Common myeloid progenitor, CD34-positive (primary cell): ENCODE results near the gene CADM2.

Experiments
- CTCF ChIA-PET: fragments of 350-600 bp; sonication (Branson Sonifier 250); formaldehyde crosslinking; loops from one replicate; lab custom pipeline; 2021; ENCODE audit warnings: antibody characterized with exemption; lab: Charles Lee
- POLR2A ChIA-PET: fragments of 350-600 bp; sonication (Branson Sonifier 250); formaldehyde crosslinking; loops from one replicate; lab custom pipeline; 2021; ENCODE audit warnings: antibody characterized with exemption; lab: Charles Lee
- DNase-seq, 3 donors: peaks; one replicate each; pipeline versions ENCODE4 v3.0.0 to v3.0.0-alpha.2; 2013
- H3K27ac ChIP-seq, 2 experiments: 1 replicate in 1 of 2; 2 replicates in 1 of 2; pipeline ENCODE4 v1.7.0; 2013; ENCODE audit warnings: inconsistent platforms in 2 of 2, low read length in 2 of 2, mild to moderate bottlenecking in 2 of 2, low read depth in 1 of 2, moderate library complexity in 1 of 2; ENCODE audit not compliant: severe bottlenecking in 2 of 2, insufficient read depth in 1 of 2, poor library complexity in 1 of 2
- H3K27me3 ChIP-seq, 5 experiments: replicated peaks in 2 of 5; 1 replicate in 3 of 5; 2 replicates in 2 of 5; pipeline versions ENCODE4 v1.6.1 to v1.7.0; 2013; ENCODE audit warnings: low read length in 4 of 5, mild to moderate bottlenecking in 2 of 5, moderate library complexity in 2 of 5, inconsistent platforms in 1 of 5; ENCODE audit not compliant: insufficient read depth in 5 of 5, control insufficient read depth in 4 of 5
- H3K36me3 ChIP-seq, 4 experiments: 1 replicate in 2 of 4; 2 replicates in 2 of 4; pipeline versions ENCODE4 v1.6.1 to v1.7.0; 2013; ENCODE audit warnings: low read length in 3 of 4, control low read depth in 1 of 4, mild to moderate bottlenecking in 1 of 4; ENCODE audit not compliant: control insufficient read depth in 4 of 4, insufficient read depth in 4 of 4
- H3K4me1 ChIP-seq, 4 experiments: 1 replicate in 3 of 4; 2 replicates in 1 of 4; pipeline versions ENCODE4 v1.6.1 to v1.7.1; 2013; ENCODE audit warnings: low read length in 3 of 4, mild to moderate bottlenecking in 3 of 4, control low read depth in 1 of 4, inconsistent platforms in 1 of 4, moderate library complexity in 1 of 4; ENCODE audit not compliant: control insufficient read depth in 4 of 4, insufficient read depth in 4 of 4; ENCODE audit errors: control extremely low read depth in 1 of 4
- H3K4me3 ChIP-seq, 7 experiments: 1 replicate in 4 of 7; 2 replicates in 3 of 7; pipeline versions ENCODE4 v1.5.1 to v1.7.0; 2013; ENCODE audit warnings: mild to moderate bottlenecking in 7 of 7, low read length in 6 of 7, moderate library complexity in 6 of 7, inconsistent platforms in 2 of 7, low read depth in 2 of 7, control low read depth in 1 of 7; ENCODE audit not compliant: insufficient read depth in 4 of 7, control insufficient read depth in 1 of 7; ENCODE audit errors: extremely low read depth in 1 of 7
- H3K9me3 ChIP-seq, 5 experiments: 1 replicate in 4 of 5; 2 replicates in 1 of 5; pipeline versions ENCODE4 v1.6.1 to v1.7.1; 2013; ENCODE audit warnings: low read length in 4 of 5, mild to moderate bottlenecking in 2 of 5, inconsistent platforms in 1 of 5, low read depth in 1 of 5, moderate library complexity in 1 of 5; ENCODE audit not compliant: control insufficient read depth in 4 of 5, insufficient read depth in 2 of 5; ENCODE audit errors: control extremely low read depth in 1 of 5
- WGBS: methylation state at CpG from one replicate; pipeline ENCODE4 v1.1.5; 2013; ENCODE audit not compliant: insufficient coverage; 5-methylcytosine and 5-hydroxymethylcytosine counted together

Gene CADM2

DNA sequence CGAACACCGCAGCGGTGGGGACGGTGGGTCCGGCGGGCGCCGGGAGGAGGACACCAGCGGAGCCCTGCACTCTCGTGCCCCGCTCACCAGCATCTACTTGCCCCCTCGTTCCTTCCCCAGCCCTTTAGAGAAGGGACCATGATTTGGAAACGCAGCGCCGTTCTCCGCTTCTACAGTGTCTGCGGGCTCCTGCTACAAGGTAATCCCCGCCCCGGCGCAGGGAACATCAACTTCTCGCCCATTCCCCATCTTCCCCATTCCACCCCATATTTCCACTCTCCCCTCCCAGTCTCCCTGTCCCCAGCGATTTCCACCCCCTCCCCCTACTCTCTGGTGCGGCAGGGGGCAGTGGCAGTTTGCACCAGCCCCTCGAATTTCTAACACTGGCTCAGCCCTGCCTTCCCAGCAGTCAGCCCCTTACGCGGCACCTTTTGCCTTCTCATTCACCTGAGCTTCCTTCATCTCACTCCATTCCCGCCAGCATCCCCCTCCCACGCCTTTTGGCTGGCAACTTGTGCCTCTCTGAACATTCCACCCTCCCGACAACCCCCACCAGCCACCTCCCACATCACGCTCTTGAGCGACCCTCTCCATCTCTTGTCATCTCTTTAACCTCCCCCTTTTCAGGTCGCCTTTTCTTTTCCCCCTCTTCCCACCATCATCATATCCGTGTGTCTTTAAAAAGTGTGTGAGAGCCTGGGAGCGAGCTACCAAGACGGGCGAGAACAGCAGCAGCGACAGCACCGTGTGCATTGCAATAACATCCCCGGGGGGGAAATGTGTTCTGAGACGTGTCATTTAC lies 882 bp downstream of the CADM2 start:
- 3% methylated on average over 28 of the region's 40 CpGs for WGBS
- Histone ChIP-seq H3K27me3 (peaks cover 23 to 66% (median 32%) of the 10 kb centered on the region in 5 experiments), H3K36me3 (no peaks in the 10 kb centered on the region), H3K4me3 (peak overlapping the region; percentile 31 to 78 (median 61)), H3K4me1 (peaks cover 0 to 20% (median 12%) of the 10 kb centered on the region in 4 experiments), H3K27ac (no peak overlapping the region), H3K9me3 (no peaks in the 10 kb centered on the region)
- POLR2A ChIA-PET, result no interaction called here
- CTCF ChIA-PET, result interaction anchor here (2.1 kb wide), 1 partner anchor 413 kb away, joined by 6 read pairs; no protein-coding TSS in a partner anchor
- peak in 1 of 3 donors; percentile 9 for DNase-seq

DNA sequence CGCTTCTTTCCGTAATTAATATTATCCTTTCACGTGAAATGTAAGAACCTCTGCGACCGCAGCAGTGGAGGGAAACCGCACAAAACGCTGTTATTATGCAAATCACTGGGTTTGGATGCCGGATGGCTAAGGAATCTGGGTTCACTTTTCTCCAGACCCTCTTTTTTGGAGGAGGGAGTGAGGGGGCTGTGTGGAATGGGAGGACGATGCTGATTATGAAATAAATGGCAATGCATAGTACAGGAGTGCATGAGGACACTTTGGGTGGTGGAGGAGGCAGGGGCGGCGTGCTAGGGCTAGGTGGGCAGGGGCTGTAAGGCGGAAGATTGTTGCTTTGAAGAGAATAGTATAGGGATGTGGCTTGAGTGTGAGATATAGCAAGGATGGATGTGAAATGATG lies 1.8 kb downstream of the CADM2 start:
- Histone ChIP-seq H3K4me3 (no peak overlapping the region), H3K27me3 (peaks cover 23 to 66% (median 32%) of the 10 kb centered on the region in 5 experiments), H3K9me3 (no peaks in the 10 kb centered on the region), H3K4me1 (peaks cover 0 to 20% (median 12%) of the 10 kb centered on the region in 4 experiments), H3K36me3 (no peaks in the 10 kb centered on the region), H3K27ac (no peak overlapping the region)
- DNase-seq, result peak in 2 of 3 donors; percentile 24 to 44
- 8% methylated on average over 10 of the region's 12 CpGs for WGBS
- ChIA-PET CTCF (no interaction called here), POLR2A (no interaction called here)

GRCh38 chr3:84961011-84961410 lies 2.2 kb downstream of the CADM2 start:
- H3K4me1 ChIP-seq, result peaks cover 0 to 20% (median 12%) of the 10 kb centered on the region in 4 experiments
- H3K9me3 ChIP-seq, result no peaks in the 10 kb centered on the region
- no peak overlapping the region for H3K4me3 ChIP-seq
- no peak overlapping the region for H3K27ac ChIP-seq
- ChIA-PET CTCF (no interaction called here), POLR2A (no interaction called here)
- DNase-seq, result peak in 1 of 3 donors; percentile 8
- H3K27me3 ChIP-seq, result peaks cover 23 to 66% (median 32%) of the 10 kb centered on the region in 5 experiments
- 26% methylated on average over 3 of the region's 7 CpGs for WGBS
- H3K36me3 ChIP-seq, result no peaks in the 10 kb centered on the region

DNA sequence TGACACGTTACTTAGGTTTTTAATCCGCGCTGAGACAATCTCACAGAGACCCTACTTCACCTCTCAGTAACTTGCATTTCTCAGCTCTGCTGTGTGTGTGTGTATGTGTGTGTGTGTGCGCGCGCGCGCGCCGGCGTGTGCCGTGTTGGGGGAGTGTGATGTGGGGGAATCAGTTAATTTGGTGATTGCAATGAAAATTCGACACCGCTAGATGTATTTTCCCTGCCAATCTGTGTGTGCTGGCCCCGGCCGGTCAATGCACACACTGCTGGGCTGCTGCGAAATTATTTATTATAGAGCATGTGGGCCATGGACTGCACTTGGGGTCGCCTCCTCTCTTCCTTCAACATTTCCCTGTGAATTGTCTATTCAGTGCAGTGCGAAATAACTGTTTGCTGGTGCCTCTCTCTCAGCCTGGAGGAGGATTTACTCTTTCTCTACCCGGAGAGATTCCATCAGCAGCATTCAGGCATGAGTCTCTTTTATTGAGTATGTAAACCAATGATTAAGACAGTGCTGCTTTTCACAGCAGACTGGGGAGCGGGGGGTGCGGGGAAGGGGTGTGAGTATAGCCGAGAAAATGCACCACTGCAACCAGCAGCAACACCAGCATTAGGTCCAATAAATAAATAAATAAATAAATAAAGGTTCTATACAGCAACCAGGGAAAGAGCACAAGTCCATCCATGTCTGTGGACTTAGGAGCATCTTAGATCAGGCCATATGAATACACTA lies 2.9 kb downstream of the CADM2 start:
- no peaks in the 10 kb centered on the region for H3K36me3 ChIP-seq
- peak in 2 of 3 donors; percentile 31 to 50 for DNase-seq
- ChIA-PET POLR2A (no interaction called here), CTCF (no interaction called here)
- H3K9me3 ChIP-seq, result no peaks in the 10 kb centered on the region
- H3K27me3 ChIP-seq, result peaks cover 22 to 62% (median 32%) of the 10 kb centered on the region in 5 experiments
- peaks cover 0 to 20% (median 12%) of the 10 kb centered on the region in 4 experiments for H3K4me1 ChIP-seq
- H3K4me3 ChIP-seq, result no peak overlapping the region
- 25% methylated on average over 6 of the region's 23 CpGs for WGBS
- no peak overlapping the region for H3K27ac ChIP-seq

DNA sequence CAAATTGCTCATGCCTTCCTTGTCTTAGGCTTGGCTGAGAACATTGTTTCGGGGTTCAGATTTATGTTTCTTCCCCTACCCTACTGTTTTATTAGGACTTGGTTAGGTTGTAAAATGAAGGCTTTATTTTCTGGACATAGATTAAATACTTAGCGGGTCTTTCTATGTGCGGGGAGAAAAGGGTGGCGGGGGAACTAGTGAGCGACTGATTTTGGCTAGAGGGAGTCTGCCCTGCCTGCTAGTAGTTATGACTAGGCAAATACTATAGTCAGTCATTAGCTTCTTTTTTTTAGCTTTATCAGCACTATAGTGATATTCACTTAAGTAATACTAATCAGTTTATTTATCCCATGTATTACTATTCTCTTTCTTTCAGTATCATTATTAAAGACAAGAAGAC lies 3.6 kb downstream of the CADM2 start:
- H3K4me1 ChIP-seq, result peaks cover 0 to 20% (median 12%) of the 10 kb centered on the region in 4 experiments
- no peak overlapping the region for H3K4me3 ChIP-seq
- no peak for DNase-seq
- H3K36me3 ChIP-seq, result no peaks in the 10 kb centered on the region
- WGBS, result 100% methylated on average over 1 of the region's 5 CpGs
- H3K27me3 ChIP-seq, result peaks cover 21 to 57% (median 32%) of the 10 kb centered on the region in 5 experiments
- no peak overlapping the region for H3K27ac ChIP-seq
- POLR2A ChIA-PET, result no interaction called here
- H3K9me3 ChIP-seq, result no peaks in the 10 kb centered on the region
- CTCF ChIA-PET, result no interaction called here

DNA sequence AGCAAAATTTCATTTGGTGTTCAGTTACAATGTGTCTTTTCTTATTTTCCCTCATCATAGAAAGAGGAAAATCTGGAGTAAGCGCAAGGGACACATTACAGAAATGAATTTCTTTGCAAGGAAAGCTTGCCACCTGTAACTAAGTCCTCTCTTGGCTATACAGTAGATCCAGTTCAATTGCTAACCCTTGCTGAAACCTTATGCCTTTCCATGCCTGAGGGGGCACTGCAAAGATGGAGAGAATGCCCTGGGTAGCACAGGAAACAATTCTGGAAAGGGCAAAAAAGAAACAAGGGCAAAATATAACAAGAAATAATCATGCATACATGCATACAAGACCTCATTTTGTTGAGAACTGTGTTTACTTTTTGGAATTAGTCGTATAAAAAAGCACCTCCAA lies 4.3 kb downstream of the CADM2 start:
- Histone ChIP-seq H3K4me3 (no peak overlapping the region), H3K27ac (no peak overlapping the region), H3K9me3 (no peaks in the 10 kb centered on the region)

More for the DNA sequence above, 4.3 kb downstream of the CADM2 start:
- Histone ChIP-seq H3K4me1 (peaks cover 0 to 20% (median 12%) of the 10 kb centered on the region in 4 experiments), H3K27me3 (peaks cover 21 to 49% (median 31%) of the 10 kb centered on the region in 5 experiments), H3K36me3 (no peaks in the 10 kb centered on the region)
- ChIA-PET CTCF (no interaction called here), POLR2A (no interaction called here)
- DNase-seq, result no peak
- 100% methylated on average over 1 of the region's 2 CpGs for WGBS
